ENCODE data around the gene TRMT11. TPM values are rescaled to one million over a fixed set of nuclear protein-coding genes. Genes with fewer than 3 reads are reported as not detected.

Gene TRMT11
- total and polyA plus RNA-seq, 2 of the 8 experiments (the other 6 are each of a cell fraction or from before 2014, with no cell fraction given): 19.7 to 32.4 TPM

DNA sequence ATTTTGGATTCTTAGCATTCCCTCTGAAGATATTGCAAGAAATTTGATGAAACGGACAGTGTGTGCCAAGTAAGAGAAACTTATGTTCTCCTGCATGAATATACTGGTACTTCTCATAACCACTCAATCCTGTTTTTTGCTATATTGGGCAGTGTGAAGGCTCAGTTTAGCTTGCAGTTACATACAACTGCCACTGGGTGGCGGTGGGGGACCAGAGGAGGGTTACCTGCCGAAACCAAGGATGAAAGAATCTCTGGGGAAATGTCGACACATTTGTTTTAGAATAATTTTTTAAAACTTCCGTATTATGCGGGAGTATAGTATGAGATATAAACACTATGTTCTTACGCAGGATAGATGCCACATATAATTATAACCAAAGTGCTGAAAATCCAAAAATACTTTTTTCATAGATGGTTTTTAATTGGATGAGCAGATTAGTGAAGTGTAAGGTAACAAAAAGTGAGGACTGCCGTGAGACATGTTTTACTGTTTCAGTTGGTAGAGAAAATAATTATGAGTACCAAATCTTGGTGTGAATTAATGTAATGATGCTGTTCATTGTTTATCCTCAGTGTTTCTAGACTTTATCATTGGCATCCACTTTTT is 9.7 kb downstream of the TRMT11 start:
- H2AK5ac ChIP-seq (ENCODE audit: low read depth, low read length): no peak overlapping the region
- H3K9ac ChIP-seq (replicated peaks in 1 of 4; ENCODE audit: extremely low read depth in 1 of 4, low read depth in 3 of 4, low read length in 3 of 4): no peak overlapping the region
- no peak overlapping the region for H3K23ac ChIP-seq (ENCODE audit: insufficient read length)
- H2BK20ac ChIP-seq (ENCODE audit: low read length): no peak overlapping the region
- no peak overlapping the region for H3K4me3 ChIP-seq (ENCODE audit: extremely low read depth in 1 of 4, insufficient read depth in 2 of 4, low read depth in 3 of 4, low read length in 4 of 4)
- CTCF ChIA-PET (ENCODE audit: partially characterized antibody): interaction anchor here (0.6 to 6.6 kb wide), 24 partner anchors 9 to 1615 kb away, joined by 3 to 39 read pairs (median 4); partner anchors contain the start of genes CENPW, HINT3, NCOA7 and TRMT11
- no peak overlapping the region for H2AFZ ChIP-seq (ENCODE audit: low read length)
- no peak overlapping the region for H2BK12ac ChIP-seq (ENCODE audit: low read depth, low read length)
- no peaks in the 10 kb centered on the region for H3K27me3 ChIP-seq (replicated peaks in 1 of 4; ENCODE audit: control insufficient read depth in 3 of 4, extremely low read depth in 1 of 4, insufficient read depth in 3 of 4, low read length in 3 of 4)
- H2BK15ac ChIP-seq (ENCODE audit: low read length): no peak overlapping the region
- no peak overlapping the region for H3K56ac ChIP-seq (replicated peaks; ENCODE audit: insufficient read length, low read depth, low read length)
- no peak overlapping the region for H2BK5ac ChIP-seq (ENCODE audit: low read depth, low read length)
- DNase-seq (ENCODE audit: low read depth in 1 of 2, low spot score in 2 of 2): peak in 1 of 2 experiments; percentile 77
- peaks cover 0 to 2% of the 10 kb centered on the region in 2 experiments for H4K20me1 ChIP-seq (replicated peaks in 1 of 2; ENCODE audit: control insufficient read depth in 1 of 2, insufficient read depth in 2 of 2, low read length in 2 of 2)
- 39% methylated on average over 8 of the region's 8 CpGs; no CpG with 5 or more reads in 1 of the 2 experiments for WGBS, 2 experiments (ENCODE audit: extremely low coverage in 1 of 2, insufficient coverage in 1 of 2, insufficient read length in 1 of 2, insufficient replicate concordance in 2 of 2, low coverage in 1 of 2, low lambda C conversion rate in 2 of 2, missing lambda C conversion rate in 1 of 2)
- H3K18ac ChIP-seq (ENCODE audit: extremely low read depth, low read length): no peak overlapping the region
- no peak overlapping the region for H4K5ac ChIP-seq (ENCODE audit: insufficient read length, low read depth, low read length)
- no peak overlapping the region for H3K4ac ChIP-seq (replicated peaks; ENCODE audit: insufficient read length, low read depth, low read length)
- peaks cover 0 to 43% (median 11%) of the 10 kb centered on the region in 4 experiments; a peak in 6 of 8 replicates for H3K36me3 ChIP-seq (ENCODE audit: control insufficient read depth in 2 of 4, insufficient read depth in 4 of 4, low read length in 3 of 4)
- no peak overlapping the region for H3K4me2 ChIP-seq (ENCODE audit: insufficient read depth in 1 of 2, low read depth in 2 of 2, low read length in 2 of 2)
- no peaks in the 10 kb centered on the region; the same call in 1 of the 2 replicates for H3K79me1 ChIP-seq (ENCODE audit: low read depth, low read length)
- H2BK120ac ChIP-seq (replicated peaks; ENCODE audit: low read depth, low read length): no peak overlapping the region
- POLR2A ChIA-PET (ENCODE audit: partially characterized antibody): interaction anchor here (0.7 to 2.0 kb wide), 2 partner anchors 10 to 18 kb away, joined by 3 to 19 read pairs; partner anchors contain the start of gene TRMT11
- H3K9me3 ChIP-seq (ENCODE audit: insufficient read depth in 2 of 2, low read depth in 1 of 2, low read length in 1 of 2): no peaks in the 10 kb centered on the region
- no peak overlapping the region for H4K8ac ChIP-seq (ENCODE audit: extremely low read depth, insufficient read depth, low read length)
- H3K23me2 ChIP-seq (ENCODE audit: low read depth, low read length): no peaks in the 10 kb centered on the region
- H3K79me2 ChIP-seq (ENCODE audit: control insufficient read depth in 1 of 2, insufficient read depth in 2 of 2, low read length in 2 of 2): peaks cover 3 to 46% of the 10 kb centered on the region in 2 experiments; a peak in 3 of 4 replicates
- FAIRE-seq: peak; percentile 55
- no peak overlapping the region for H3K27ac ChIP-seq (ENCODE audit: low read depth, low read length)
- H4K91ac ChIP-seq (replicated peaks; ENCODE audit: insufficient read length, low read length): no peak overlapping the region
- H3K14ac ChIP-seq (ENCODE audit: insufficient read length): no peak overlapping the region
- H3K4me1 ChIP-seq (replicated peaks in 1 of 4; ENCODE audit: control insufficient read depth in 3 of 4, insufficient read depth in 4 of 4, low read length in 3 of 4): no peaks in the 10 kb centered on the region
- TF ChIP-seq, protein P1, sequence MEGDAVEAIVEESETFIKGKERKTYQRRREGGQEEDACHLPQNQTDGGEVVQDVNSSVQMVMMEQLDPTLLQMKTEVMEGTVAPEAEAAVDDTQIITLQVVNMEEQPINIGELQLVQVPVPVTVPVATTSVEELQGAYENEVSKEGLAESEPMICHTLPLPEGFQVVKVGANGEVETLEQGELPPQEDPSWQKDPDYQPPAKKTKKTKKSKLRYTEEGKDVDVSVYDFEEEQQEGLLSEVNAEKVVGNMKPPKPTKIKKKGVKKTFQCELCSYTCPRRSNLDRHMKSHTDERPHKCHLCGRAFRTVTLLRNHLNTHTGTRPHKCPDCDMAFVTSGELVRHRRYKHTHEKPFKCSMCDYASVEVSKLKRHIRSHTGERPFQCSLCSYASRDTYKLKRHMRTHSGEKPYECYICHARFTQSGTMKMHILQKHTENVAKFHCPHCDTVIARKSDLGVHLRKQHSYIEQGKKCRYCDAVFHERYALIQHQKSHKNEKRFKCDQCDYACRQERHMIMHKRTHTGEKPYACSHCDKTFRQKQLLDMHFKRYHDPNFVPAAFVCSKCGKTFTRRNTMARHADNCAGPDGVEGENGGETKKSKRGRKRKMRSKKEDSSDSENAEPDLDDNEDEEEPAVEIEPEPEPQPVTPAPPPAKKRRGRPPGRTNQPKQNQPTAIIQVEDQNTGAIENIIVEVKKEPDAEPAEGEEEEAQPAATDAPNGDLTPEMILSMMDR (IDR thresholded peaks at IDR 0.05; ENCODE audit: control extremely low read depth in 1 of 3, insufficient read depth in 1 of 3, low read depth in 1 of 3, low read length in 3 of 3): peak; percentile 69 to 86 (median 75)
- peak; percentile 80 to 86 for TF ChIP-seq RAD21 (IDR thresholded peaks at IDR 0.05 in 1 of 2, conservative IDR thresholded peaks at IDR 0.05 in 1 of 2; ENCODE audit: low read depth in 2 of 2, low read length in 2 of 2)
- TF ChIP-seq TEAD4 (IDR thresholded peaks at IDR 0.05; ENCODE audit: low read depth, low read length): no peak
- TF ChIP-seq TBP (IDR thresholded peaks at IDR 0.05; ENCODE audit: low read depth, low read length): no peak
- no peak for TF ChIP-seq ZNF274 (IDR thresholded peaks at IDR 0.05; ENCODE audit: borderline replicate concordance, extremely low read depth, low read length)
- no peak for TF ChIP-seq GABPA (IDR thresholded peaks at IDR 0.05; ENCODE audit: borderline replicate concordance, insufficient read depth, low read length)
- TF ChIP-seq EGR1 (IDR thresholded peaks at IDR 0.05; ENCODE audit: borderline replicate concordance, low read depth, low read length): no peak
